Peyer's patch (tissue), 4 donors: Measurements from ENCODE around the gene WWP2. TPM values are rescaled to one million over a fixed set of nuclear protein-coding genes. Genes with fewer than 3 reads are reported as not detected.
A peak's percentile ranks its signal among the peaks of the same experiment; 100 is the strongest.
"Not testable (repeated sequence)": the region's sequence is repeated elsewhere in the genome, so short reads cannot be mapped to it uniquely, and the experiment has no call there.

Experiments used
- DNase-seq, 3 donors: peaks; one replicate each; pipeline ENCODE4 v3.0.0-alpha.2; 2017 to 2019
- H3K27ac ChIP-seq, 4 donors: fragments of 200-600 bp; sonication (generic); one replicate each; pipeline ENCODE4 v1.5.1; 2016 to 2019
- H3K27me3 ChIP-seq, 2 donors: fragments of 200-600 bp; sonication (generic); one replicate each; pipeline ENCODE4 v1.5.1; 2019
- H3K36me3 ChIP-seq, 3 donors: fragments of 200-600 bp; sonication (generic); one replicate each; pipeline ENCODE4 v1.5.1; 2016 to 2019
- H3K4me1 ChIP-seq, 4 donors: fragments of 200-600 bp; sonication (generic); one replicate each; pipeline ENCODE4 v1.5.1; 2016 to 2019
- H3K4me3 ChIP-seq, 4 donors: fragments of 200-600 bp; sonication (generic); 1 replicate in 3 of 4; 2 replicates in 1 of 4; pipeline ENCODE4 v1.5.1; 2016 to 2019; ENCODE audit warnings: mild to moderate bottlenecking in 1 of 4
- H3K9me3 ChIP-seq, 4 donors: fragments of 200-600 bp; sonication (generic); one replicate each; pipeline ENCODE4 v1.5.1; 2016 to 2019; ENCODE audit warnings: mild to moderate bottlenecking in 1 of 4
- POLR2A ChIP-seq, 2 donors: fragments of 450-650 bp; IDR thresholded peaks; one replicate each; pipeline ENCODE4 v1.5.1; 2017; ENCODE audit warnings: antibody characterized with exemption in 2 of 2, mild to moderate bottlenecking in 2 of 2, moderate library complexity in 2 of 2
- total RNA-seq, 4 donors: library from RNA; depleted of rRNA; stranded (reverse); fragments of >200 nt; gene quantifications; one replicate each; pipeline ENCODE4 v1.1.0, GENCODE V29; 2016
- TF ChIP-seq, protein P1 (sequence below), 6 experiments: fragments of 450-650 bp in 4 of 6; fragments of 200-600 bp in 2 of 6; sonication (generic) in 1 of 6; IDR thresholded peaks; one replicate each; pipeline ENCODE4 v1.5.1; 2017 to 2019; ENCODE audit warnings: antibody characterized with exemption in 6 of 6, mild to moderate bottlenecking in 3 of 6, moderate library complexity in 1 of 6

WWP2 gene
- total RNA-seq, 4 donors from 2014 or later: 93.5 to 199 (median 111) TPM

DNA sequence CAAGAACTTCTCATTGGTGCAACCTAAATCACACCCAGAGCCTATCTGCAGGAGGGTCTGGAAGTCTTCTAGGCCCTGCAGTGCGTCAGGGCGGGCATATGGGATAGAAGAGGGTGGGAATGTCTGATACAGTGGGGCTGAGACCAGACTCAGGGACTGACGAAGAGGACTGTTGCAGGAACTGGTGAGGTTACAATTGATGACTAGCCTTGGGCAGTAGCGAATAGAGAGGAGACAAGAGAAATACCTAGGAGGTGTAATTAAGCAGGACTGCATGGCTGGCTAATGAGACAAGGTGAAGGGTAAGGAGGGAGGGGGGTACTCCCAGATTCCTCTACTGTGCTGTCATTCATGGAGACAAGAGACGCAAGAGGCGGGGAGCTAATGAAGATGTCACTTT, 91.3 kb downstream of the WWP2 start:
- Histone ChIP-seq H3K27ac (no peak overlapping the region), H3K4me1 (peaks cover 0 to 18% (median 0%) of the 10 kb centered on the region in 4 donors)
- DNase-seq: no peak

DNA sequence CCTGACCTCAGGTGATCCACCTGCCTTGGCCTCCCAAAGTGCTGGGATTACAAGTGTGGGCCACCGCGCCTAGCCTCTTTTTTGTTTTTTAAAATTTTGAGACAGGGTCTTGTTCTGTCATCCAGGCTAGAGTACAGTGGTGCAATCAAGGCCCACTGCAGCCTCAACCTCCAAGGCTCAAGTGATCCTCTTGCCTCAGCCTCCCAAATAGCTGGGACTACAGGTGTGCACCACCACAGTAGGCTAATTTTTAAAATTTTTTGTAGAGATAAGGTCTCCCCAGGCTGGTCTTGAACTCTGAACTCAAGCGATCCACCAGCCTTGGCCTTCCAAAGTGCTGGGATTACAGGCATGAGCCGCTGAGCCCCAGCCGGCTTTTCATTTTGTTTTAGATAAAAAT, 92.6 kb downstream of the WWP2 start:
- not testable (repeated sequence) for H3K27me3 ChIP-seq, H3K27ac ChIP-seq, H3K9me3 ChIP-seq, H3K4me3 ChIP-seq, DNase-seq
- peaks cover 0 to 16% (median 2%) of the 10 kb centered on the region in 4 donors for H3K4me1 ChIP-seq
- peaks cover 0 to 17% (median 0%) of the 10 kb centered on the region in 3 donors for H3K36me3 ChIP-seq

More for the DNA sequence above, 91.3 kb downstream of the WWP2 start:
- Histone ChIP-seq H3K36me3 (peaks cover 0 to 17% (median 0%) of the 10 kb centered on the region in 3 donors), H3K9me3 (no peaks in the 10 kb centered on the region), H3K27me3 (no peaks in the 10 kb centered on the region), H3K4me3 (no peak overlapping the region)
- TF ChIP-seq POLR2A (IDR thresholded peaks at IDR 0.05): no peak
- TF ChIP-seq, protein P1, sequence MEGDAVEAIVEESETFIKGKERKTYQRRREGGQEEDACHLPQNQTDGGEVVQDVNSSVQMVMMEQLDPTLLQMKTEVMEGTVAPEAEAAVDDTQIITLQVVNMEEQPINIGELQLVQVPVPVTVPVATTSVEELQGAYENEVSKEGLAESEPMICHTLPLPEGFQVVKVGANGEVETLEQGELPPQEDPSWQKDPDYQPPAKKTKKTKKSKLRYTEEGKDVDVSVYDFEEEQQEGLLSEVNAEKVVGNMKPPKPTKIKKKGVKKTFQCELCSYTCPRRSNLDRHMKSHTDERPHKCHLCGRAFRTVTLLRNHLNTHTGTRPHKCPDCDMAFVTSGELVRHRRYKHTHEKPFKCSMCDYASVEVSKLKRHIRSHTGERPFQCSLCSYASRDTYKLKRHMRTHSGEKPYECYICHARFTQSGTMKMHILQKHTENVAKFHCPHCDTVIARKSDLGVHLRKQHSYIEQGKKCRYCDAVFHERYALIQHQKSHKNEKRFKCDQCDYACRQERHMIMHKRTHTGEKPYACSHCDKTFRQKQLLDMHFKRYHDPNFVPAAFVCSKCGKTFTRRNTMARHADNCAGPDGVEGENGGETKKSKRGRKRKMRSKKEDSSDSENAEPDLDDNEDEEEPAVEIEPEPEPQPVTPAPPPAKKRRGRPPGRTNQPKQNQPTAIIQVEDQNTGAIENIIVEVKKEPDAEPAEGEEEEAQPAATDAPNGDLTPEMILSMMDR (IDR thresholded peaks at IDR 0.05): no peak

DNA sequence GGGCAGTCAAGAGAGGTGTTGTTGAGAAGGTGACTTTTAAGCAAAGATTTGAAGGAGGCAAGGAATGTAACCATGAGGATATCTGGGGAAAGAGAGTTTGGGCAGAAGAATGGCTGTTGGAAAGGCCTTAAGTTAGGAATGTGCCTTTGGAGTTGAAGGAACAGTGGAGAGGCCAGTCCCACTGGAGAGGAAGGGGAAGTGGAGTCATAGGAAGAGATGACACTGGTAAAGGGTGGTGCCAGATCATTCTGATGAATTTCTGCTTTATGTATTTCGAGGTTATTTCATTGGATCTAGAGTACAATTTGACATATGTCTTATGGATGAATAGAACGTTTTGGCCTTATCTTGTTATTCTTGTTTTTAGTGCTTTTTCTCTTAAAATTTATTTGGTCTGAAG, 93.5 kb downstream of the WWP2 start:
- DNase-seq: no peak
- Histone ChIP-seq H3K27me3 (no peaks in the 10 kb centered on the region), H3K4me3 (no peak overlapping the region), H3K4me1 (peaks cover 0 to 20% (median 2%) of the 10 kb centered on the region in 4 donors), H3K27ac (no peak overlapping the region), H3K9me3 (no peaks in the 10 kb centered on the region), H3K36me3 (peaks cover 0 to 17% (median 0%) of the 10 kb centered on the region in 3 donors)
- no peak for TF ChIP-seq POLR2A (IDR thresholded peaks at IDR 0.05)
- TF ChIP-seq, protein P1 (IDR thresholded peaks at IDR 0.05): no peak

DNA sequence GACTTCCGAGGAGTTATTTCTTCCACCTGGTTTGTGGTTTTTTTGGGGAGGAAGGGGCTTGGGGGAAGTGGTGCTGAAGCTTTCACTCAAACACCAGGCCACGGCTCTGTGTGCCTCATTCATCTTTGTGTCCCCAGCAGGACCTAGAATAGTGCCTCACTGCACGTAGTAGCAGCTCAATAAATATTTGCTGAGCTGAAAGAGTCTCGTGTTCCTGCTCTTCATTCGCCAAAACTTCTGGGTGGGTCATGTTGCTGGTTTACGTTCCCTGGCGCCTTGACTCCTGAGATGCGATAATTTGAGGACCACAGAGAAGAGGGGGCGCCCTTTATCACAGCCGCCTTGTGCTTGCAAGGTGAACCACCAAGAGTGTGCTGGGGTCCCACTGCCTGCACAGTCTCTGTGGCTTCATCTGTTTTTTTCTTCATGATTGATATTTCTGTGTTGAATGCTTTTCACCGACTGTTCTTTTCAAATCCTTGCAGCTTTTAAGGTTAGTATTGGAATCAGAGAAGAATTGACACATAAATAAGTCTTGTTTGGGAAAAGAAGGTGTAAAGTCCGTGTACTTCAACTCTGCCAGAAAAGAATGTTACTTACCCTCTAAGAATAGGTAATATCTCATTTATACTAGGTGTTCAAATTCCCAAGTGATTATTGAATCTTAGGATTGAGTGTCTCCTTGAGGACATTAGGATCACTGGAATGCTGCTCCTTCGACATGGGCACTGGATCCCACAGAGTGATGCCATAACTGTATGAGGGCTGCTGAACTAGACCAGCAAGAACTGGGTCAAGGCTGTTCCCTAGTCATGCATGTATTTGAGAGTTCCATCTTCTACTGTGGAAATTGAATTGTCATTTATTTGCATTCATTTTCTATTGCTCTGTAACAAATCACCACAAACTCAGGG, 96.3 kb downstream of the WWP2 start:
- no peak overlapping the region for H3K4me3 ChIP-seq
- TF ChIP-seq, protein P1 (IDR thresholded peaks at IDR 0.05): no peak
- TF ChIP-seq POLR2A (IDR thresholded peaks at IDR 0.05): no peak
- peak overlapping the region in 2 of 4 donors; percentile 80 for H3K27ac ChIP-seq
- no peaks in the 10 kb centered on the region for H3K9me3 ChIP-seq
- peaks cover 0 to 13% (median 0%) of the 10 kb centered on the region in 3 donors for H3K36me3 ChIP-seq
- H3K4me1 ChIP-seq: peaks cover 0 to 31% (median 2%) of the 10 kb centered on the region in 4 donors
- no peaks in the 10 kb centered on the region for H3K27me3 ChIP-seq
- DNase-seq: no peak

DNA sequence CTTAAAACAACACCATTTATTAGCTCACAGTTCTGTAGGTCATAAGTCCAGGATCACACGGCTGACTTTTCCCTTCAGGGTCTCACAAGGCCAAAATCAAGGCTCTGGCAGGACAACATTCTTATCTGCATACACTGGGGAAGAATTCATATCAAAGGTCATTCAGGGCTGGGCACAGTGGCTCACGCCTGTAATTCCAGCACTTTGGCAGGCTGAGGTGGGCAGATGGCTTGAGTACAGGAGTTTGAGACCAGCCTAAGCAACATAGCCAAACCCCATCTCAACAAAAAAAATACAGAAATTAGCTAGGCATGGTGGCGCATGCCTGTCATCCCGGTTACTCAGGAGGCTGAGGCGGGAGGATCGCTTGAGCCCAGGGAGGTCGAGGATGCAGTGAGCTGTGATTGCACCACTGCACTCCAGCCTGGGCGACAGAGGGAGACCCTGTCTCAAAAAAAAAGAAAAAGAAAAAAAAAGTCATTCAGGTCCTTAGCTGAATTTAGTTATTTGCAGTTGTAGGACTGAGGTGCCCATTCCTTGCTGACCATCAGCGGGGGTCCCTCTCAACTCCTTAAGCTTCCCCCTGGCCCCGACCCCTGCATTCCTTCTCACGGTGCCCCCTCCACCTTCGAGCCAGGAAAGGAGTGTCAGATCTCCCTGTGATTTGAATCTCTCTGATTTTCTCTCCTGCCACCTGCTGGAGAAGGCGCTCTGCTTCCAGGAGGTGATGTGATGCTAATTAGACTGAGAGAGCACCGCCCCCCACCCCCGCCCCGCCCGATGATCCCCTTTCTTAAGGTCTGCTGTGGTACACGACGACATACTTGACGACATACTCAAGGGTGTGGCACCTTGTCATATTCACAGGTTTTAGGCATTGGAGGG, 97.2 kb downstream of the WWP2 start:
- TF ChIP-seq, protein P1 (IDR thresholded peaks at IDR 0.05): peak in 4 of 6 experiments; percentile 33 to 49 (median 39)
- TF ChIP-seq POLR2A (IDR thresholded peaks at IDR 0.05): no peak
- DNase-seq: peak in 2 of 3 donors; percentile 68 to 75
- peaks cover 0 to 31% (median 2%) of the 10 kb centered on the region in 4 donors for H3K4me1 ChIP-seq

More for the DNA sequence above, 97.2 kb downstream of the WWP2 start:
- Histone ChIP-seq H3K27me3 (no peaks in the 10 kb centered on the region), H3K36me3 (peaks cover 0 to 6% (median 0%) of the 10 kb centered on the region in 3 donors), H3K27ac (peak overlapping the region in 3 of 4 donors; percentile 61 to 80 (median 80)), H3K9me3 (no peaks in the 10 kb centered on the region), H3K4me3 (no peak overlapping the region)
